ENCODE measurements around the gene DKC1.
A peak's percentile ranks its signal among the peaks of the same experiment; 100 is the strongest.

The DKC1 gene

DNA sequence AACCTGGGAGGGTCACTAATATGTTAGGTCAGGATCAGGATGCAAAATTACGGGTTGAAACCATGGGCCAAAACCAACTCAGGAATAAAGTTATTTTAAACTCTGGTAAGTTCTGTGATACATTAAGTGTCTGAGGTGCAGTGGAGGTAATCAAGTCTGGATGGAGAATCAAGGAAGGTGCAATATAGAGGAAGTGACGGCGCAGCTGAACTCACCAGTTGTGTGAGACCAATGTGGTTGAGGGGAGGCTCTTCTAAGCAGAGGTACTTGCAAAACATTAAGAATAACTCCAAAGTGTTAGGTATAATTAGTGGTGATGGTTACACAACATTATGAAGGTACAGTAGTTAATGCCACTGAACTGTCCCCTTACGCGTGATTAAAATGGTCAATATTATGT is 31.5 kb upstream of the DKC1 start:
- peaks cover 67 to 100% (median 96%) of the 10 kb centered on the region in 10 experiments for H3K4me1 ChIP-seq
- peak overlapping the region in 9 of 11 experiments; percentile 52 to 95 (median 88); a peak in 15 of 22 replicates for H3K27ac ChIP-seq
- no peaks in the 10 kb centered on the region for H4K20me1 ChIP-seq
- peaks cover 0 to 11% (median 0%) of the 10 kb centered on the region in 11 experiments; a peak in 1 of 22 replicates for H3K36me3 ChIP-seq
- no peak for TF ChIP-seq Cebpa-rat (IDR thresholded peaks at IDR 0.05)
- peaks cover 93 to 100% (median 100%) of the 10 kb centered on the region in 11 experiments for H3K27me3 ChIP-seq
- H3K9ac ChIP-seq = no peak overlapping the region; a peak in 1 of 22 replicates
- H3K4me2 ChIP-seq = peak overlapping the region in 9 of 11 experiments; percentile 8 to 90 (median 75); a peak in 16 of 22 replicates
- H3K4me3 ChIP-seq = 0 out of 20 replicates have a peak overlapping the region, but pooled peaks of 1 of the 10 experiments have one; percentile 0
- no peaks in the 10 kb centered on the region; a peak in 1 of 22 replicates for H3K9me3 ChIP-seq (replicated peaks in 1 of 11)

DNA sequence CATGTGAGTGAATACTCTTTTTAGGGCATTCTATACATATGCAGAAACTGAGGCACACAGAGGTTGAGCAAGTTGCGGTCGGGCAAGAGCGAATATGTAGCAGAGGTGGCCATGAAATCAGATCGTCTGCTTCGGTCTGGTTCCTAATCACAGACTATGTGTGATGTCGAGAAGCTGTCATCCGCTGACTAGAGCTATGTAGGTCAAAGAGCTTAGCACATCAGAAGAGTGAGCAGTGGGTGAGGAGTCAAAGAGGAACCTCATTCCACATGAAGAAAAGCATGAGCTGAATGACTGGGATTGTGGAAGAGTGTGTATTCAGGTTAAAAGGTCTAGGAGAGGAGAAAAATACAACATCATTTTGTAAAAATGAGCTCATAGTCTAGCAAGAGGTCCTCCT is 30.8 kb upstream of the DKC1 start:
- H3K36me3 ChIP-seq = peaks cover 0 to 15% (median 0%) of the 10 kb centered on the region in 11 experiments; a peak in 2 of 22 replicates
- peaks cover 74 to 100% (median 97%) of the 10 kb centered on the region in 10 experiments for H3K4me1 ChIP-seq
- peaks cover 95 to 100% (median 100%) of the 10 kb centered on the region in 11 experiments for H3K27me3 ChIP-seq
- H3K4me2 ChIP-seq = peak overlapping the region; percentile 51 to 90 (median 75)
- H3K9me3 ChIP-seq (replicated peaks in 1 of 11) = peaks cover 0 to 4% (median 0%) of the 10 kb centered on the region in 11 experiments; a peak in 3 of 22 replicates
- peak overlapping the region in 10 of 11 experiments; percentile 84 to 95 (median 88); a peak in 19 of 22 replicates for H3K27ac ChIP-seq
- H4K20me1 ChIP-seq = no peaks in the 10 kb centered on the region
- TF ChIP-seq Cebpa-rat (IDR thresholded peaks at IDR 0.05) = no peak
- no peak overlapping the region for H3K4me3 ChIP-seq
- H3K9ac ChIP-seq = peak overlapping the region in 7 of 11 experiments; percentile 73 to 84 (median 78); a peak in 9 of 22 replicates

DNA sequence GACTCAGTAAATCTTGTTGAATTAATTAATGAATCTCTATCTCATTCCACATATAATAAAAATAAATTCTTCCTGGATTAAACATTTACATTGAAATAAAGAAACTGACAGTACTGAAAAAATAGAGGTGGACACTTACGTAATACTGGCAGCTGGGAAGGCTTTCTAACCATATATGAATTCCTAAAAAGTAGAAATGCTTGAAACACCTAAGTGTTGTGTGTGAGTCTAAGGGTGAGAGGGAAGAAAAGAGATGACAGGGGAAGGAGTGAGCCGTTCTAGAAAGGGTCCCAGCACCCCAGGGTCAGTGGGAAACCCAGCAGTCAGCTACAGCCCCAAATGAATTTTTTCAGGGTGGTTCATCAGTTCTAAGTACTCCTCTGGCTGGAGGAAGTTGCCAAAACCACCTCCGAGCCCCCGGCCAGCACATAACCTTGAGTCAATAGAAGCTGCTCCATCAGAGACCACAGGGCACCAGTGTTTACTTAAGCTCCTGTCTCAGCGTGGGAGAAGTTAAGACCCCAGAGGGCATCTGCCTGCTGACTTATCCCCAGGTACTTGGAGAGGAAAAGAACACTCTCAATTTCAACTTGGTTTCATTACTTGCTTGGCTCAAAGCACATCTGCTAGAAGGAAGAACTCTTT is 30.1 kb upstream of the DKC1 start:
- H3K4me2 ChIP-seq = peak overlapping the region; percentile 51 to 90 (median 75)
- H3K4me3 ChIP-seq = peak overlapping the region in 5 of 10 experiments; percentile 0 to 52 (median 17); a peak in 4 of 20 replicates
- H3K9me3 ChIP-seq (replicated peaks in 1 of 11) = peaks cover 0 to 11% (median 0%) of the 10 kb centered on the region in 11 experiments; a peak in 5 of 22 replicates
- no peaks in the 10 kb centered on the region for H4K20me1 ChIP-seq
- peak overlapping the region; percentile 80 to 95 (median 88); a peak in 21 of 22 replicates for H3K27ac ChIP-seq
- peaks cover 81 to 100% (median 97%) of the 10 kb centered on the region in 10 experiments for H3K4me1 ChIP-seq
- no peak for TF ChIP-seq Cebpa-rat (IDR thresholded peaks at IDR 0.05)
- H3K36me3 ChIP-seq = peaks cover 0 to 22% (median 0%) of the 10 kb centered on the region in 11 experiments; a peak in 4 of 22 replicates
- peaks cover 95 to 100% (median 100%) of the 10 kb centered on the region in 11 experiments for H3K27me3 ChIP-seq
- peak overlapping the region; percentile 69 to 84 (median 77); a peak in 20 of 22 replicates for H3K9ac ChIP-seq

DNA sequence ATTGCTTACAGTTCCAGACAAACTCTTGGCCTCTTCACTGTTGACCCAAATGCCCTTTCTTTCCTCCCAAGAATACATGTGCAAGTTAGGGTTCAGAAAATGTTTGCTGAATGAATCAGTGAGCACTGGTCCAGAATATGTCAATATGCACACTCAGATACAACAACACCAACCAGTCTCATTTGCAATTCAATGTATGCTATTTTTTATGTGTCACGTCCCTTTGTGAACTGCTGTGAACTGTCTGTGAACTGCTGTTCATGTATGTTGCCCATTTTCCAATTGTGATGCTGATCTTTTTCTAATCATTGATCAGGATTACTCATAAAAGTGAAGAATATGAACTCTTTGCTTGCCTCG is 29.6 kb upstream of the DKC1 start:
- Histone ChIP-seq H3K9me3 (replicated peaks in 1 of 11) (peaks cover 0 to 12% (median 0%) of the 10 kb centered on the region in 11 experiments; a peak in 5 of 22 replicates), H3K4me1 (peaks cover 86 to 100% (median 97%) of the 10 kb centered on the region in 10 experiments), H3K27ac (peak overlapping the region; percentile 80 to 95 (median 88); a peak in 21 of 22 replicates), H3K36me3 (peaks cover 0 to 24% (median 0%) of the 10 kb centered on the region in 11 experiments; a peak in 4 of 22 replicates), H4K20me1 (no peaks in the 10 kb centered on the region), H3K4me2 (peak overlapping the region; percentile 51 to 90 (median 75)), H3K9ac (peak overlapping the region; percentile 69 to 84 (median 77); a peak in 21 of 22 replicates), H3K27me3 (peaks cover 95 to 100% (median 100%) of the 10 kb centered on the region in 11 experiments), H3K4me3 (peak overlapping the region in 5 of 10 experiments; percentile 0 to 52 (median 17); a peak in 4 of 20 replicates)
- no peak for TF ChIP-seq Cebpa-rat (IDR thresholded peaks at IDR 0.05)

DNA sequence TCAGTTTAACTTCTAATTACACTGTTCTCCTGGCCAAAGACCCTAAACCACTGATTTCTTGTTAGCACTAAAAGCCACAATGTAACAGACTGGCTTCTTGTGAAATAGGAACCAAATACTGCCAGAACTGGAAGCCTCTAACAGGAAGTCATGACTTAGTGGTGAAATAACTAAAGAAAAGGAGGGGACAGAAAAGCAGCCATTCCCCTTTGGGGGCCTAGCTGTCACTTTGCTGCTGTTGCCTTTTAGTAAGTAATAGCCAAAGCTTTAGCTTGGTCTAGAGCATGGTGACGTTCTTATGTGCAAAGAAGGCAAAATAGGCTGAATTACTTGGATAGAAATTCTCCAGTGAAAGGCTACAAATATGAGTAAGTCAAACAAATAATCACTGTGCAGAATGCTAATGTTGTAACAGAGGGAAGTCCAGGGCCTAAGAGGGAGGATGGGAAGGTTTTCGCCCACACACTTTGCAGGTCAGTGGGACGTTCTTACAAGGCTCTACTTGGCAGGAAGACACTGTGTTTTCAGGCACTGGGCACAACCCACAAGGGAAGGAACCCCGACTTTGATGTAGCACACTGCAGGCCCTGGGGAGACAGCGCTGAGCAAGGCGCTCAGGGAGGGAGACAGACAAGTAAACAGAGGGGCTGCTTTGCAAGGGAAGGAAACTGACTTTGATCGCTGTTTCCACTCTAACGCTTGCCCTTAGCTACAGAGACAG is 28.4 kb upstream of the DKC1 start:
- Histone ChIP-seq H3K4me3 (peak overlapping the region in 6 of 10 experiments; percentile 8 to 35 (median 30); a peak in 13 of 20 replicates), H3K9ac (peak overlapping the region; percentile 69 to 84 (median 77)), H3K9me3 (replicated peaks in 1 of 11) (peaks cover 0 to 12% (median 0%) of the 10 kb centered on the region in 11 experiments; a peak in 6 of 22 replicates), H3K4me1 (peaks cover 90 to 100% (median 97%) of the 10 kb centered on the region in 10 experiments), H3K27ac (peak overlapping the region; percentile 80 to 95 (median 88)), H3K36me3 (peaks cover 0 to 24% (median 0%) of the 10 kb centered on the region in 11 experiments; a peak in 4 of 22 replicates), H3K4me2 (peak overlapping the region; percentile 51 to 90 (median 75)), H3K27me3 (peaks cover 95 to 100% (median 100%) of the 10 kb centered on the region in 11 experiments), H4K20me1 (no peaks in the 10 kb centered on the region)
- peak; percentile 23 to 92 (median 78); a peak in 17 of 22 replicates for TF ChIP-seq Cebpa-rat (IDR thresholded peaks at IDR 0.05)

DNA sequence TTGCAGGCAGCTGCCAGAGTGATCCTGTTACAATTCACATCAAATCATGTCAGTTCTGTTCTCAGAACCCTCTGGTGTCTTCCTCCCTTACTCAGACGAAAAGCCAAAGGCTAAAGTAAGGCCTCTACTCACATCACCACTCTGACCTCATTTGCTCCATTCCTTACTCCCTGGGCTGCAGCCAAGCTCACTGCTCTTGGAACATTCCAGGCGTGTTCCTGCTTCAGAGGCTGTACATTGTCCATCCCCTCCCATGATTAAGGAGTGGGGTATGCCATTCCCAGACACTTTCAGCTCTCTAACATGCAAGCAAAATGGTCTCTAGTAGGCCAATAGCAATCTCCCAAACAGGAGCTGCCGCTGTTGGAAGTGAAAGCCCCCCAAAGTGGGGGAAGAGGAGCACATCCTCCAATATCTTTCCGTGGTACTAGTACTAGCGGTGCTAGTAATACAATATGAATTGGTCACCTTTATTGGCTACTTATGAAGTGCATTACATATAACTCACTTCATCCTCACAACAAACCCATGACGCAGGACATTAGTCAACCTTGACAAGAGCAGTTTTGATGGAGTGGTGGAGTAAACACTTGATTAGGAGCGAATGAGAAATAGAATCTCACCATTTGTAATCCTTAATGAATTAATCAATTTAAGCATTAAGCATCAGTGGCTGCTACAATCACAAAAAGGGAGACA is 26.8 kb upstream of the DKC1 start:
- H3K36me3 ChIP-seq = peaks cover 0 to 23% (median under 1%) of the 10 kb centered on the region in 11 experiments; a peak in 4 of 22 replicates
- H3K9me3 ChIP-seq (replicated peaks in 1 of 11) = peaks cover 3 to 16% (median 6%) of the 10 kb centered on the region in 11 experiments; a peak in 19 of 22 replicates
- H3K4me1 ChIP-seq = peaks cover 76 to 99% (median 93%) of the 10 kb centered on the region in 10 experiments
- peak overlapping the region; percentile 51 to 90 (median 75) for H3K4me2 ChIP-seq
- H3K27ac ChIP-seq = peak overlapping the region; percentile 80 to 95 (median 88); a peak in 21 of 22 replicates
- H3K9ac ChIP-seq = peak overlapping the region in 10 of 11 experiments; percentile 32 to 84 (median 75); a peak in 16 of 22 replicates
- peaks cover 91 to 100% (median 95%) of the 10 kb centered on the region in 11 experiments for H3K27me3 ChIP-seq
- TF ChIP-seq Cebpa-rat (IDR thresholded peaks at IDR 0.05) = no peak
- H3K4me3 ChIP-seq = no peak overlapping the region
- H4K20me1 ChIP-seq = no peaks in the 10 kb centered on the region

DNA sequence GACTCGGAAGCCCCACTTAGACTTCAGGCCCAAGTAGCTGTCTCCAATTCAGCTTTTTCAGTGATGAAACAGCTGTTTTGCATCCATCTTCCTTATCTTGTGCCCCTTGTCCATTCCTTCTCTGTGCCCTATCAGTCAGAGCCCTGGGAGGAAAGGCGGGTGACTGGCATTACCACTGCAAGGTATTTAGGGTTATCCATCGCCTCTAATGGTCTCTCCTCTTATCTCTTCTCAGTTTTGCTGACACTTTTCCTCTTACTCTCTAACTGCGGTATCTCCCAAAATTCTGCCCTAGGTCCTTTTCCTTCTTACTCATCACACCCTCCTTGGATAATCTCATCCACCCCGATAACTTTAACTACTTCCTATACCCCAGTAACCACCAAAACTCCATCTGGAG is 25.5 kb upstream of the DKC1 start:
- Histone ChIP-seq H3K9me3 (replicated peaks in 1 of 11) (peaks cover 10 to 27% (median 16%) of the 10 kb centered on the region in 11 experiments; a peak in 19 of 22 replicates), H3K27ac (peak overlapping the region; percentile 24 to 95 (median 88); a peak in 21 of 22 replicates), H3K4me1 (peaks cover 68 to 96% (median 81%) of the 10 kb centered on the region in 10 experiments), H3K4me3 (peak overlapping the region in 2 of 10 experiments; percentile 15 to 21; a peak in 1 of 20 replicates), H4K20me1 (no peaks in the 10 kb centered on the region), H3K36me3 (peaks cover 0 to 22% (median 7%) of the 10 kb centered on the region in 11 experiments; a peak in 6 of 22 replicates), H3K27me3 (peaks cover 83 to 100% (median 93%) of the 10 kb centered on the region in 11 experiments), H3K4me2 (peak overlapping the region; percentile 51 to 90 (median 75)), H3K9ac (peak overlapping the region in 9 of 11 experiments; percentile 32 to 77 (median 62); a peak in 14 of 22 replicates)
- TF ChIP-seq Cebpa-rat (IDR thresholded peaks at IDR 0.05) = no peak
